H1 (cell line): ENCODE data around the gene ERMARD. TPM values are rescaled to one million over a fixed set of nuclear protein-coding genes. Genes with fewer than 3 reads are reported as not detected.
A peak's percentile ranks its signal among the peaks of the same experiment; 100 is the strongest.

Experiments used
- CTCF ChIA-PET: fragments of 300-600 bp; sonication (Branson Sonifier 250); formaldehyde crosslinking; loops from one replicate; lab custom pipeline; 2021; ENCODE audit not compliant: partially characterized antibody; lab: Charles Lee
- POLR2A ChIA-PET: fragments of 300-600 bp; sonication (Branson Sonifier 250); formaldehyde crosslinking; loops from one replicate; lab custom pipeline; 2021; ENCODE audit warnings: inconsistent platforms; ENCODE audit not compliant: partially characterized antibody; lab: Charles Lee
- DNase-seq, 2 experiments: peaks; one replicate each; pipeline versions ENCODE4 v3.0.0 to v3.0.0-alpha.2; 2010 to 2022; ENCODE audit warnings: low spot score in 2 of 2, low read depth in 1 of 2, mixed read lengths in 1 of 2
- FAIRE-seq: peaks from 2 replicates; lab custom pipeline; 2011; peaks lifted over from hg19 to GRCh38; lab: Jason Lieb, UNC
- H2AFZ ChIP-seq: 2 replicates; pipeline ENCODE4 v1.8.1; 2012; ENCODE audit warnings: low read length, inconsistent platforms
- H2AK5ac ChIP-seq: 2 replicates; pipeline ENCODE4 v1.6.1; 2013; ENCODE audit warnings: low read depth, low read length
- H2BK120ac ChIP-seq: replicated peaks from 2 replicates; pipeline ENCODE3; 2013; ENCODE audit warnings: low read depth, low read length, inconsistent platforms
- H2BK12ac ChIP-seq: 2 replicates; pipeline ENCODE4 v1.6.1; 2013; ENCODE audit warnings: low read depth, low read length
- H2BK15ac ChIP-seq: 2 replicates; pipeline ENCODE4 v1.6.1; 2013; ENCODE audit warnings: low read length
- H2BK20ac ChIP-seq: 2 replicates; pipeline ENCODE4 v1.6.1; 2013; ENCODE audit warnings: low read length
- H2BK5ac ChIP-seq: 2 replicates; pipeline ENCODE4 v1.6.1; 2013; ENCODE audit warnings: low read depth, low read length
- H3K14ac ChIP-seq: 2 replicates; pipeline ENCODE4 v1.6.1; 2013; ENCODE audit warnings: inconsistent platforms; ENCODE audit not compliant: insufficient read length
- H3K18ac ChIP-seq: 2 replicates; pipeline ENCODE4 v1.6.1; 2013; ENCODE audit warnings: low read length; ENCODE audit errors: extremely low read depth
- H3K23ac ChIP-seq: 2 replicates; pipeline ENCODE4 v1.6.1; 2013; ENCODE audit warnings: inconsistent platforms; ENCODE audit not compliant: insufficient read length
- H3K23me2 ChIP-seq: 2 replicates; pipeline ENCODE4 v1.6.1; 2013; ENCODE audit warnings: low read depth, low read length
- H3K27ac ChIP-seq: 2 replicates; pipeline ENCODE4 v1.6.1; 2011; ENCODE audit warnings: low read depth, low read length, inconsistent platforms
- H3K27me3 ChIP-seq, 4 experiments: replicated peaks in 1 of 4; 1 replicate in 1 of 4; 2 replicates in 3 of 4; pipeline versions ENCODE4 v1.6.1 to v1.8.1; 2011 to 2013; ENCODE audit warnings: low read length in 3 of 4, mild to moderate bottlenecking in 3 of 4, inconsistent platforms in 2 of 4, mixed read lengths in 2 of 4, moderate library complexity in 1 of 4; ENCODE audit not compliant: control insufficient read depth in 3 of 4, insufficient read depth in 3 of 4; ENCODE audit errors: extremely low read depth in 1 of 4
- H3K36me3 ChIP-seq, 4 experiments: 2 replicates each; pipeline versions ENCODE4 v1.6.1 to v1.8.1; 2011 to 2013; ENCODE audit warnings: mild to moderate bottlenecking in 4 of 4, low read length in 3 of 4, moderate library complexity in 2 of 4, control low read depth in 1 of 4, inconsistent platforms in 1 of 4; ENCODE audit not compliant: insufficient read depth in 4 of 4, control insufficient read depth in 2 of 4
- H3K4ac ChIP-seq: replicated peaks from 2 replicates; pipeline ENCODE3; 2013; ENCODE audit warnings: low read length, low read depth, mixed read lengths, inconsistent platforms; ENCODE audit not compliant: insufficient read length
- H3K4me1 ChIP-seq, 4 experiments: replicated peaks in 1 of 4; 1 replicate in 1 of 4; 2 replicates in 3 of 4; pipeline versions ENCODE4 v1.6.1 to v1.8.1; 2011 to 2013; ENCODE audit warnings: low read length in 3 of 4, inconsistent platforms in 2 of 4, mixed read lengths in 1 of 4; ENCODE audit not compliant: insufficient read depth in 4 of 4, control insufficient read depth in 3 of 4
- H3K4me2 ChIP-seq, 2 experiments: 2 replicates each; pipeline versions ENCODE4 v1.6.1 to v1.8.1; 2011 to 2013; ENCODE audit warnings: low read depth in 2 of 2, low read length in 2 of 2, control low read depth in 1 of 2, inconsistent platforms in 1 of 2, mild to moderate bottlenecking in 1 of 2; ENCODE audit not compliant: insufficient read depth in 1 of 2
- H3K4me3 ChIP-seq, 4 experiments: fragments of 200-600, 300-600 bp in 1 of 4; sonication (generic), shearing (Covaris generic), sonication (Bioruptor Twin) in 1 of 4; 2 replicates each; pipeline versions ENCODE4 v1.5.1 to v1.8.1; 2011 to 2016; ENCODE audit warnings: low read length in 4 of 4, low read depth in 3 of 4, control low read depth in 2 of 4, inconsistent platforms in 2 of 4, mild to moderate bottlenecking in 2 of 4, mixed read lengths in 1 of 4, moderate library complexity in 1 of 4; ENCODE audit not compliant: insufficient read depth in 2 of 4; ENCODE audit errors: extremely low read depth in 1 of 4
- H3K56ac ChIP-seq: replicated peaks from 2 replicates; pipeline ENCODE3; 2013; ENCODE audit warnings: low read depth, mild to moderate bottlenecking, mixed read lengths, low read length, inconsistent platforms; ENCODE audit not compliant: insufficient read length
- H3K79me1 ChIP-seq: 2 replicates; pipeline ENCODE4 v1.6.1; 2013; ENCODE audit warnings: low read depth, low read length, control low read depth
- H3K79me2 ChIP-seq, 2 experiments: 2 replicates each; pipeline versions ENCODE4 v1.6.1 to v1.8.1; 2012 to 2013; ENCODE audit warnings: low read length in 2 of 2, mild to moderate bottlenecking in 2 of 2, inconsistent platforms in 1 of 2; ENCODE audit not compliant: insufficient read depth in 2 of 2, control insufficient read depth in 1 of 2
- H3K9ac ChIP-seq, 4 experiments: replicated peaks in 1 of 4; 1 replicate in 1 of 4; 2 replicates in 3 of 4; pipeline versions ENCODE4 v1.6.1 to v1.8.1; 2011 to 2013; ENCODE audit warnings: low read depth in 3 of 4, low read length in 3 of 4, control low read depth in 2 of 4, mild to moderate bottlenecking in 2 of 4, moderate library complexity in 2 of 4, inconsistent platforms in 1 of 4; ENCODE audit errors: extremely low read depth in 1 of 4
- H3K9me3 ChIP-seq, 2 experiments: 2 replicates each; pipeline versions ENCODE4 v1.6.1 to v1.8.1; 2012 to 2013; ENCODE audit warnings: mild to moderate bottlenecking in 2 of 2, moderate library complexity in 2 of 2, control low read depth in 1 of 2, inconsistent platforms in 1 of 2, low read depth in 1 of 2, low read length in 1 of 2, mixed read lengths in 1 of 2; ENCODE audit not compliant: insufficient read depth in 2 of 2
- H4K20me1 ChIP-seq, 2 experiments: replicated peaks in 1 of 2; 2 replicates each; pipeline versions ENCODE3 to v1.8.1; 2011 to 2013; ENCODE audit warnings: inconsistent platforms in 2 of 2, low read length in 2 of 2, mild to moderate bottlenecking in 1 of 2; ENCODE audit not compliant: insufficient read depth in 2 of 2, control insufficient read depth in 1 of 2
- H4K5ac ChIP-seq: 2 replicates; pipeline ENCODE4 v1.6.1; 2013; ENCODE audit warnings: low read length, low read depth, mixed read lengths, inconsistent platforms; ENCODE audit not compliant: insufficient read length
- H4K8ac ChIP-seq: 2 replicates; pipeline ENCODE4 v1.8.0; 2013; ENCODE audit warnings: mild to moderate bottlenecking, moderate library complexity, low read length, inconsistent platforms; ENCODE audit not compliant: insufficient read depth; ENCODE audit errors: extremely low read depth
- H4K91ac ChIP-seq: replicated peaks from 2 replicates; pipeline ENCODE3; 2013; ENCODE audit warnings: low read length, mixed read lengths, inconsistent platforms; ENCODE audit not compliant: insufficient read length
- HDAC2 ChIP-seq, 2 experiments: fragments of 300-600 bp in 1 of 2; sonication (generic) in 1 of 2; IDR thresholded peaks; 2 replicates each; pipeline ENCODE4 v1.6.1; 2011 to 2012; ENCODE audit warnings: low read depth in 2 of 2, low read length in 2 of 2, mild to moderate bottlenecking in 2 of 2, moderate library complexity in 2 of 2, borderline replicate concordance in 1 of 2, inconsistent platforms in 1 of 2
- KDM1A ChIP-seq: fragments of 200-600, 300-600 bp; sonication (generic); IDR thresholded peaks from 2 replicates; pipeline ENCODE4 v1.7.1; 2016; ENCODE audit warnings: mild to moderate bottlenecking, low read length, borderline replicate concordance
- POU5F1 ChIP-seq: IDR thresholded peaks from 2 replicates; pipeline ENCODE4 v1.6.1; 2011; ENCODE audit warnings: low read depth, mild to moderate bottlenecking, low read length, moderate library complexity
- SP1 ChIP-seq: IDR thresholded peaks from 2 replicates; pipeline ENCODE4 v1.6.1; 2011; ENCODE audit warnings: low read depth, low read length
- polyA plus RNA-seq, 7 experiments: library from polyadenylated mRNA; depleted of rRNA in 3 of 7; stranded (reverse) in 5 of 7; unstranded in 2 of 7; fragments of >200 nt in 5 of 7; fragments of 200-250 nt in 2 of 7; gene quantifications; 1 replicate in 5 of 7; 2 replicates in 1 of 7; 4 replicates in 1 of 7; pipeline versions ENCODE4 v1.2.1 to v1.2.3, GENCODE V29; 2011 to 2013; ENCODE audit warnings: missing spikeins in 2 of 7, mixed read lengths in 2 of 7
- total RNA-seq: library from RNA; stranded (reverse); fragmentation: NEBNext Ultra II Directional; extraction: Animal tissue kit (Norgen Biotek cat#: 25700); gene quantifications from 2 replicates; pipeline ENCODE4 v1.2.1, GENCODE V29; 2021

The ERMARD gene
- total and polyA plus RNA-seq, 2 of the 8 experiments (the other 6 are each of a cell fraction or from before 2014, with no cell fraction given): 12.2 to 25.6 TPM

GRCh38 chr6:169826697-169827096 is 75.3 kb downstream of the ERMARD start:
- no peak overlapping the region for H3K4me2 ChIP-seq
- H3K27me3 ChIP-seq: peaks cover 0 to 6% (median 0%) of the 10 kb centered on the region in 4 experiments; a peak in 2 of 7 replicates
- no peak overlapping the region for H4K91ac ChIP-seq
- H3K4ac ChIP-seq: no peak overlapping the region
- H3K36me3 ChIP-seq: no peaks in the 10 kb centered on the region
- H3K14ac ChIP-seq: no peak overlapping the region
- no peaks in the 10 kb centered on the region for H3K23me2 ChIP-seq
- H2AK5ac ChIP-seq: no peak overlapping the region
- no peaks in the 10 kb centered on the region for H4K20me1 ChIP-seq
- no peak overlapping the region for H2BK120ac ChIP-seq
- no peak overlapping the region for H3K23ac ChIP-seq
- H3K9me3 ChIP-seq: peaks cover 11 to 14% of the 10 kb centered on the region in 2 experiments; a peak in 3 of 4 replicates
- peak overlapping the region; percentile 12 for H3K56ac ChIP-seq
- no peak overlapping the region for H3K27ac ChIP-seq
- DNase-seq: no peak
- no peak overlapping the region for H2BK12ac ChIP-seq
- no peak overlapping the region for H3K9ac ChIP-seq
- H3K79me1 ChIP-seq: no peaks in the 10 kb centered on the region
- no peak overlapping the region for H2BK15ac ChIP-seq
- CTCF ChIA-PET: interaction anchor here (1.3 to 1.8 kb wide), 2 partner anchors 21 to 322 kb away, joined by 3 to 4 read pairs; no protein-coding TSS in a partner anchor
- H2BK20ac ChIP-seq: no peak overlapping the region
- no peak overlapping the region for H4K8ac ChIP-seq
- no peak overlapping the region for H2AFZ ChIP-seq
- H2BK5ac ChIP-seq: no peak overlapping the region
- H4K5ac ChIP-seq: no peak overlapping the region
- peaks cover 0 to 17% (median 4%) of the 10 kb centered on the region in 4 experiments; a peak in 6 of 7 replicates for H3K4me1 ChIP-seq
- no peak overlapping the region for H3K4me3 ChIP-seq
- POLR2A ChIA-PET: no interaction called here
- H3K79me2 ChIP-seq: no peaks in the 10 kb centered on the region
- TF ChIP-seq SP1: no peak
- TF ChIP-seq POU5F1: no peak
- peak; percentile 67 for TF ChIP-seq KDM1A
- peak in 1 of 2 experiments; percentile 45; a peak in 1 of 4 replicates for TF ChIP-seq HDAC2 (IDR thresholded peaks at IDR 0.05; ENCODE audit: borderline replicate concordance in 1 of 2, low read depth in 2 of 2, low read length in 2 of 2)
- TF ChIP-seq, all 59 proteins: peak for 2
- no peak for FAIRE-seq
- no peak overlapping the region for H3K18ac ChIP-seq
